DMS114 treated with DMSO at 0.1 percent for 48 hours (cell line): Measurements from ENCODE around the gene MOGAT1.
"Not testable (repeated sequence)": the region's sequence is repeated elsewhere in the genome, so short reads cannot be mapped to it uniquely, and the experiment has no call there.

Experiments
- DNase-seq: peaks from one replicate; lab custom pipeline; 2025; ENCODE audit not compliant: unreplicated experiment; lab: John Stamatoyannopoulos, UW

The MOGAT1 gene

DNA sequence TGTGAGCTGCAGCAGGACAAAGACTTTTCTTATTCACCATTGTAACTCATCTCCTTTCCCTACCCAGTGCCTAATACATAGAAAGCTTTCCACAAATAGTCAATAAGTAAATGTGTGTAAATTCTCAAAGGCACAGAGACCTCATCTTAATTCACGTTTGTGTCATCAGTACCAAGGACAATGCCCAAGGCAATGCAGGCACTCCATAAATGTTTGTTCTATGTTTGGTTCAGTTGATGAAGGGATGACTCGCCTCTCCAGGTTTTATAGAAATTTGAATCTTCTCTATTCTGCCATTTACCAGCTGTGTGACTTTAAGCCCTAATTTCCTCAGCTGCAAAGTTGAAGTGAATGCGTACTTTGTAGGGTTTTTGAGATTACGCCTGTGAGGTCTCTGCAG is 2.1 kb upstream of the MOGAT1 start:
- DNase-seq: no peak

- DNase-seq: no peak
These were observed 1.0 kb upstream of the MOGAT1 start for GRCh38 chr2:222670191-222671038.

DNA sequence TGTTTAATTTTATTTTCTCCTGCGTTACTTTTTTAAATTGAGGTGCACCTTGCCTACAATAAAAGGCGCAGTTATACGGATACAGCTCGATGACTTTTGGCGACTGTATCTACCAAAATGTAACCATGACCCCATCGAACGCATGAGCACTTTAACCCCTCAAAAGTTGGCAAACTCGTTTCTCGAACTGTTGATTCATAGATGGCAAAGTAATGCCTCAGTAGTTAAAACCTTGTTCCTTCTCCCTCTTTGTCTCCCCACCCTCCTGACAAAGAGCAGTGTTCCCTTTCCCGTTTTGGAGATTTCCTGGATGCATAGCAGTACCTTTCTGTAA is 577 bp downstream of the MOGAT1 start:
- no peak for DNase-seq

- DNase-seq: no peak
These were observed 1.8 kb downstream of the MOGAT1 start for GRCh38 chr2:222673273-222673672.

DNA sequence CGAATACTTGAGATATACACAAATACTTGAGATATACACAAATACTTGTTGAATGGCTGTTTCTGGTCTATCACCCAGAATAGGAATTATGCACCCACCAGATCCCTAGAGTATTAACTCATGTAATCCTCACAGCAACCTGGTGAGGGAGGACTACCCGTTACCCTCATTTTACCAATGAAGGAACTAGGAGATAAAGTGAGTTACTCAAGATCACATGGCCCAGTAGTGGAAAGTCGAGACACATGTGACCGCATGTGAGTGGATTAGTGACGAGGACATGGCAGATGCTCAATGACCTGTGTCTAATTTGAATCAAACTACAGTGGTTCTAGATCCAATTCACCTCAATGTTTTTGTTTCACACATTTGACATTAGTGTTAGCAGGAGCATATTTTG is 2.4 kb downstream of the MOGAT1 start:
- DNase-seq: no peak

- no peak for DNase-seq
These were observed 6.5 kb downstream of the MOGAT1 start for GRCh38 chr2:222677981-222678380.

GRCh38 chr2:222683805-222684204 is 12.3 kb downstream of the MOGAT1 start:
- DNase-seq: no peak

- no peak for DNase-seq
These were observed 14.8 kb downstream of the MOGAT1 start for GRCh38 chr2:222686086-222686750.

DNA sequence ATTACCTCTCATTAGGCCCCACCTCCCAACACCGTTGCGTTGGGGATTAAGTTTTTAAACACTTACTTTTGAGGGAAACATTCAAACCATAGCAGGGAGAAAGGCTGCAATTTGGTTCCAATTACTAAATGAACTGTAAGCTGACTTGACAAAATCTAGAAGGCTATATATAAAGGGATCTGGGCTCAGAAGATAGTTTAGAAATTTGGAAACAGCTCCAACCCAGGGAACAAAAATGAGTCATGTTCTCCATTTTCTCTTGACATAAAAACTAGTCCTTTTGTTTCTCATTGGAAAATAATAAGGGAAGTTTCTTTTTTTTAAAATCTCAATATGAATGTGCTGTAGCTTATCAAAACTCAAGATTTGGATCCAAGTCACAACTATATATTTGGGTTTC is 17.5 kb downstream of the MOGAT1 start:
- DNase-seq: no peak

DNA sequence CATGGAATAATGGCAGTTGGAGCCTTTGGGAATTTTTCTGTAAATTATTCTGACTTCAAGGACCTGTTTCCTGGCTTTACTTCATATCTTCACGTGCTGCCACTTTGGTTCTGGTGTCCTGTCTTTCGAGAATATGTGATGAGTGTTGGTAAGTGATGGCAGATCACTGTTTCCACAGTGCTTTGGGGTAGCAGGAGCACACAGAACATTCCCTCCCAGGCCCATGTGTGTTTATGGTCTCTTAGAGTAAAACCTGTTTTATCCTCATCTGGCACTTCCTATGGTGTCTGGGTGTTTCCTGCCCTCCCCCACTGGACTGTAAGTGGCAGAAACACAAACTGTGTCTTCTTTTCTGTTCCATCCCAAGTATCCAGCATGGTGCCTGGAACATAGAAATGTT is 17.9 kb downstream of the MOGAT1 start:
- DNase-seq: no peak

GRCh38 chr2:222690564-222691200 is 19.2 kb downstream of the MOGAT1 start:
- peak; percentile 62 for DNase-seq

- not testable (repeated sequence) for DNase-seq
These were observed 22.0 kb downstream of the MOGAT1 start for GRCh38 chr2:222693413-222693812.

DNA sequence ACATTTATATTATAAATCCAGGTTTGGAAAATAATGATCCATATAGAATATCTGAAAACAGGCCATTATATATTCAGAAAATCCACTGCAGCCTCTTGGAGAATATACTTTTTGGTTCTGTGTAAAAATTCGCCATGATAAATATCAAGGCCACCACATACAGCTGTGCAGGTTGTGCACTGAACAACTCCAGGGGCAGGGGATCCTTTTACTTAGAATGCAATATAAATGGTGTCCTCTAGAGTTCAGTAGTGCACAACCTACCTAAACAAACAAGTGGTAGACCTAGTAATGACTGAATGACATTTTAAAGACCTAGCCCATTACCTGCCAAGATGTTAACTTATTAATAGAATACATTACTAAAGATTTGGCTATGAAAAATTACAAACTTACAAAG is 22.4 kb downstream of the MOGAT1 start:
- no peak for DNase-seq

GRCh38 chr2:222698276-222698675 is 26.8 kb downstream of the MOGAT1 start:
- DNase-seq: no peak

DNA sequence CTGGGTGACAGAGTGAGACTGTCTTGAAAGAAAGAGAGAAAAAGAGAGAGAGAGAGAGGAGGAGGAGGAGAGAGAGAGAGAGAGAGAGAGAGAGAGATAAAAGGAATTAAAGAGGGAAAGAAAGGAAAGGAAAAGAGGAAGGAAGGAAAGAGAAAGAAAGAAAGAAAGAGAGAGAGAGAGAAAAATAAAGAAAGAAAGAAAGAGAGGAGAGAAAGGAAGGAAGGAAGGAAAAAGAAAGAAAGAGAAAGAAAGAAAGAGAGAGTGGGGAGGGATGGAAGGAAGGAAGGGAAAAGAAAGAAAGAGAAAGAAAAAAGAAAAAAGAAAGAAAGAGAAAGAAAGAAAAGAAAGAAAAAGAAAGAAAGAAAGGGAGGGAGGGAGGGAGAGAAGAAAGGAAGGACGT is 29.8 kb downstream of the MOGAT1 start:
- DNase-seq: no peak

DNA sequence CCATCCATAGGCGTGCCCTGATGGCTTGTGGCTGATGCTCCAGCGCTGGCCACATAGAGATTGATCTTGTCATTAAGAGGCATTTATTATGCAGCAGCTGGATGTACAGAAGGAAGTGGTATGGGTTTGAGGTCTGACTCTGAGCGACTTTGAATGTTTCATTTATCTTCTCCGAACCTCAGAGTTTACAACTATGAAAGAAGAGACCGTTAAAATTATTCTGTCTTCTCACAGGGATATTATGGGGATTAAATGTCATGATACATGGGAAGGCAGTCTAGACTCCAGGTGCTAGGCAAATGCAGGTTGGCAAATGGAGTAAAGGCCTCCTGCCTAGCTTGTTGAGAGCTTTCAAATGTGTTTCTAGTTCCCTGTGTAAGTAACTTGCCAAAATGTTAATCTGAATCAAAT is 30.3 kb downstream of the MOGAT1 start:
- DNase-seq: no peak

GRCh38 chr2:222703091-222703490 is 31.6 kb downstream of the MOGAT1 start:
- no peak for DNase-seq

GRCh38 chr2:222703886-222704285 is 32.4 kb downstream of the MOGAT1 start:
- no peak for DNase-seq

DNA sequence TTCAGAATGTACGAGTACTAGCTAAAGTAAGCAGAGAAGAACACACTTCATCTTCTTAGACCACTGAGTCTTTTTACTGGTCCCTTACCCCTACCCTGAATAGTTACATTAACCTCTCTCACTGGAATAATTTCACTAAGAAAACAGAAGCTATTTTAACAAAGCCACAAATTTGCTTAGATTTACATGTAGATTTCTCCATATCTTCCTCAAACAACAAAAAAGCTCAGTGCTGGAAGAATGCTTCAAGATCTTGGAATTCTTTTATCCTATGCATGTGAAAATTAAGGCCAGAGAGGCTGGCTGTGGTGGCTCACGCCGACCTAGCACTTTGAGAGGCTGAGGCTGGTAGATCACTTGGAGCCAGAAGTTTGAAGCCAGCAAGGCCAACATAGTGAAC is 35.2 kb downstream of the MOGAT1 start:
- DNase-seq: no peak

DNA sequence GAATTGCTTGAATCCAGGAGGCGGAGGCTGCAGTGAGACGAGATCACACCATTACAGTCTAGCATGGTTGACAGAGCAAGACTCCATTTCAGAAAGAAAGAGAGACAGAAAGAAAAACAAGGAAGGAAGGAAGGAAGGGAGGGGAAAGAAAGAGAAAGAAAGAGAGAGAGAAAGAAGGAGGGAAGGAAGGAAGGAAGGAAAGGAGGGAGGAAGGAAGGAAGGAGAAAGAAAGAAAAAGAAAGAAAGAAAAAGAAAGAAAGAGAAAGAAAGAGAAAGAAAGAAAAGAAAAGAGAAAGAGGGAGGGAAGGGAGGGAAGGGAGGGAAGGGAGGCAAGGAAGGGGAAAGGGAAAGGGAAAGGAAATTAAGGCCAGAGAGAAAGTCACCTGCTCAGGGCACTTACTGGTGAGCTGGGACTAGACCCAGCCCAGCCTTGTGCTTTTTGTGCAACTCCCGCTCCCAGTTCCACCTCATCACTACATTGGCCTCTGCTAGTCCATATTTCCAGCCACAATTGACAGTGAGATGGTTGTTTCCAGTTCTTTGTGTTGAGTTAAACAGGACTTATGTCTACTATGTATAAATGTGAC is 35.7 kb downstream of the MOGAT1 start:
- no peak for DNase-seq

- no peak for DNase-seq
These were observed 36.3 kb downstream of the MOGAT1 start for GRCh38 chr2:222707689-222708273.
